NB4 (cell line): ENCODE measurements around the gene HYDIN.
"Not testable (repeated sequence)": the region's sequence is repeated elsewhere in the genome, so short reads cannot be mapped to it uniquely, and the experiment has no call there.

ENCODE experiments used
- MYC ChIP-seq: IDR thresholded peaks from 2 replicates; pipeline ENCODE4 v1.6.1; 2011; ENCODE audit warnings: low read depth, low read length
- POLR2A ChIP-seq: IDR thresholded peaks from 2 replicates; pipeline ENCODE4 v1.6.1; 2011; ENCODE audit warnings: mild to moderate bottlenecking; ENCODE audit not compliant: insufficient read length; ENCODE audit errors: extremely low read depth
- TF ChIP-seq, protein P1 (sequence below): IDR thresholded peaks from one replicate; pipeline ENCODE4 v1.5.1; 2012; ENCODE audit warnings: low read depth, low read length
- TF ChIP-seq, protein P2 (sequence below): IDR thresholded peaks from 2 replicates; pipeline ENCODE4 v1.6.1; 2011; ENCODE audit warnings: low read depth, low read length

GRCh38 chr16:71153329-71153728 lies 77.2 kb downstream of the HYDIN start:
- TF ChIP-seq, protein P1, sequence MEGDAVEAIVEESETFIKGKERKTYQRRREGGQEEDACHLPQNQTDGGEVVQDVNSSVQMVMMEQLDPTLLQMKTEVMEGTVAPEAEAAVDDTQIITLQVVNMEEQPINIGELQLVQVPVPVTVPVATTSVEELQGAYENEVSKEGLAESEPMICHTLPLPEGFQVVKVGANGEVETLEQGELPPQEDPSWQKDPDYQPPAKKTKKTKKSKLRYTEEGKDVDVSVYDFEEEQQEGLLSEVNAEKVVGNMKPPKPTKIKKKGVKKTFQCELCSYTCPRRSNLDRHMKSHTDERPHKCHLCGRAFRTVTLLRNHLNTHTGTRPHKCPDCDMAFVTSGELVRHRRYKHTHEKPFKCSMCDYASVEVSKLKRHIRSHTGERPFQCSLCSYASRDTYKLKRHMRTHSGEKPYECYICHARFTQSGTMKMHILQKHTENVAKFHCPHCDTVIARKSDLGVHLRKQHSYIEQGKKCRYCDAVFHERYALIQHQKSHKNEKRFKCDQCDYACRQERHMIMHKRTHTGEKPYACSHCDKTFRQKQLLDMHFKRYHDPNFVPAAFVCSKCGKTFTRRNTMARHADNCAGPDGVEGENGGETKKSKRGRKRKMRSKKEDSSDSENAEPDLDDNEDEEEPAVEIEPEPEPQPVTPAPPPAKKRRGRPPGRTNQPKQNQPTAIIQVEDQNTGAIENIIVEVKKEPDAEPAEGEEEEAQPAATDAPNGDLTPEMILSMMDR, result not testable (repeated sequence)
- TF ChIP-seq POLR2A, MYC: not testable (repeated sequence)
- TF ChIP-seq, protein P2, sequence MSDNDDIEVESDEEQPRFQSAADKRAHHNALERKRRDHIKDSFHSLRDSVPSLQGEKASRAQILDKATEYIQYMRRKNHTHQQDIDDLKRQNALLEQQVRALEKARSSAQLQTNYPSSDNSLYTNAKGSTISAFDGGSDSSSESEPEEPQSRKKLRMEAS, result not testable (repeated sequence)
